ENCODE results near the gene CFAP65.
A peak's percentile ranks its signal among the peaks of the same experiment; 100 is the strongest.

- TF ChIP-seq CTCF (IDR thresholded peaks at IDR 0.05) = peak; percentile 83
- TF ChIP-seq REST (IDR thresholded peaks at IDR 0.05; ENCODE audit: insufficient read depth in 1 of 2, low read depth in 2 of 2, low read length in 1 of 2) = no peak
- no peak for TF ChIP-seq POLR2AphosphoS5 (IDR thresholded peaks at IDR 0.05; ENCODE audit: low read depth, low read length)
- no peak for TF ChIP-seq TCF7L2 (IDR thresholded peaks at IDR 0.05; ENCODE audit: low read depth, low read length)
These were observed 38.7 kb downstream of the CFAP65 start for GRCh38 chr2:219002395-219003266.

All from Panc1 (cell line).